ACC112 (cell line): ENCODE measurements around the gene CATSPERE.
"Not testable (repeated sequence)": the region's sequence is repeated elsewhere in the genome, so short reads cannot be mapped to it uniquely, and the experiment has no call there.

Experiments
- H2AFZ ChIP-seq: fragments of 200-600 bp; sonication (generic); one replicate; pipeline ENCODE4 v1.6.0; 2017; ENCODE audit warnings: antibody characterized with exemption, low read length; ENCODE audit not compliant: unreplicated experiment
- H3K27ac ChIP-seq: fragments of 200-600 bp; sonication (generic); 2 replicates; pipeline ENCODE4 v1.5.1; 2014; ENCODE audit warnings: low read depth, mild to moderate bottlenecking, antibody characterized with exemption, low read length, moderate library complexity
- H3K27me3 ChIP-seq: fragments of 200-600 bp; sonication (generic); 2 replicates; pipeline ENCODE4 v1.6.1; 2014; ENCODE audit warnings: mild to moderate bottlenecking, antibody characterized with exemption, low read length, moderate library complexity, mixed read lengths; ENCODE audit not compliant: insufficient read depth
- H3K36me3 ChIP-seq: fragments of 200-600 bp; sonication (generic); 2 replicates; pipeline ENCODE4 v1.6.1; 2016; ENCODE audit warnings: mild to moderate bottlenecking, antibody characterized with exemption, low read length, moderate library complexity, mixed read lengths; ENCODE audit not compliant: insufficient read depth
- H3K4me1 ChIP-seq: fragments of 200-600 bp; sonication (generic); one replicate; pipeline ENCODE4 v1.6.1; 2016; ENCODE audit warnings: low read length, mixed read lengths; ENCODE audit not compliant: insufficient read depth, unreplicated experiment, control insufficient read depth
- H3K4me3 ChIP-seq: fragments of 200-600 bp; sonication (generic); 2 replicates; pipeline ENCODE4 v1.5.1; 2014; ENCODE audit warnings: mild to moderate bottlenecking, low read depth, low read length
- H3K79me2 ChIP-seq: fragments of 200-600 bp; sonication (generic); one replicate; pipeline ENCODE4 v1.6.0; 2016; ENCODE audit warnings: low read length; ENCODE audit not compliant: control insufficient read depth, unreplicated experiment, insufficient read depth

CATSPERE gene

DNA sequence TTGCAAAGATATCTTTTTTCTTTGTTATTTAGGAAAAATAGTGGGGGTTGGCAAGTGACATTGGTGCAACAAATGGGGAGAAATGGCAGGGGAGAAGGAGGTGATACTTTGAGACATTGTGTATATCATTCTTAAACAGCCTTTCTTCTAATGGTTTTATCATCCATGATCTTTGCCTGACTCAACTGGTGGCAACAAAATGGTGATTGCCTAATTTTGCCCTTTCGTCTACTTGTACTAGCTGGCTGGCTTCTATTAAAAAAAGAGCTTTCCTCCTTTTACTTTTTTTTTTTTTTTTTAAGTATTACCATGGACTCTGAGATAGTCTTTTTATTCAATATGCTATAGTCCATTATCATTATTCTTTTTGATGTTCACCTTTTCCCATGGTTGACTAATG lies 219.6 kb downstream of the CATSPERE start:
- H3K4me3 ChIP-seq = no peak overlapping the region
- H3K79me2 ChIP-seq = peaks cover 17% of the 10 kb centered on the region
- peaks cover 1% of the 10 kb centered on the region for H3K4me1 ChIP-seq
- no peak overlapping the region for H2AFZ ChIP-seq
- no peaks in the 10 kb centered on the region for H3K36me3 ChIP-seq
- no peaks in the 10 kb centered on the region for H3K27me3 ChIP-seq
- no peak overlapping the region for H3K27ac ChIP-seq

DNA sequence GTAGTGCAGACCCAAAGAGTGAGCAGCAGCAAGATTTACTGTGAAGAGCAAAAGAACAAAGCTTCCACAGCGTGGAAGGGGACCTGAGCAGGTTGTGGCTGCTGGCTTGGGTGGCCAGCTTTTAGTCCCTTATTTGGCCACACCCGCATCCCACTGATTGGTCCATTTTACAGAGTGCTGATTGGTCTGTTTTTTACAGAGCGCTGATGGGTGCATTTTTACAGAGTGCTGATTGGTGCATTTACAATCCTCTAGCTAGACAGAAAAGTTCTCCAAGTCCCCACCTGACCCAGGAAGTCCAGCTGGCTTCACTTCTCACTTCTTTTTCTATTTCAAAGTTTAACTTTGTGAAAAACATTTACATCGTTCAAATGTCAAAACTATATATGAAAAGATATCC lies 221.0 kb downstream of the CATSPERE start:
- not testable (repeated sequence) for H3K4me3 ChIP-seq, H3K27ac ChIP-seq, H2AFZ ChIP-seq, H3K36me3 ChIP-seq, H3K27me3 ChIP-seq, H3K4me1 ChIP-seq
- H3K79me2 ChIP-seq = peaks cover 19% of the 10 kb centered on the region
